GM12873 (cell line): Measurements from ENCODE around the gene ZFC3H1.

Source experiments
- CTCF ChIP-seq: IDR thresholded peaks from 2 replicates; pipeline ENCODE4 v1.5.1; 2012; ENCODE audit warnings: low read depth, mild to moderate bottlenecking, moderate library complexity, low read length, control low read depth; ENCODE audit not compliant: insufficient read depth; ENCODE audit errors: missing control alignments

ZFC3H1 gene

GRCh38 chr12:71584356-71584755 is 79.3 kb downstream of the ZFC3H1 start:
- no peak for TF ChIP-seq CTCF

DNA sequence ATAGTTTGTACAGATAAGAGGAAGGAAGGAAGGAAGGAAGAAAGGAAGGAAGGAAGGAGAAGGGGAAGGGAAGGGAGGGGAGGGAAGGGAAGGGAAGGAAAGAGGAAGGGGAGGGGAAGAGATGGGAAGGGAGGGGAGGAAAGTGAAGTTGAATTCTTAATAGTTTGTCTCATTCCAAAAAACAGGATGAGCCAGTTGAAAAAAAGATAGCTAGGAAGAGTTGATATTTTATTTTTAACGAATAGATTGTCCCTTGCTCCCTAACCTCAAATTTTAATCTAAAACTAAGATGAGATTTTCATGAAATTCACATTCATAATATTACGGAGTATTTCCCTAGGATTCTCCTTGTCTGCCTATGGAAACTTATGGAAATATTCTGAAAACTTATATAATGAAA is 80.7 kb downstream of the ZFC3H1 start:
- TF ChIP-seq CTCF: no peak

- TF ChIP-seq CTCF: no peak
These were observed 82.4 kb downstream of the ZFC3H1 start for GRCh38 chr12:71581206-71581605.

DNA sequence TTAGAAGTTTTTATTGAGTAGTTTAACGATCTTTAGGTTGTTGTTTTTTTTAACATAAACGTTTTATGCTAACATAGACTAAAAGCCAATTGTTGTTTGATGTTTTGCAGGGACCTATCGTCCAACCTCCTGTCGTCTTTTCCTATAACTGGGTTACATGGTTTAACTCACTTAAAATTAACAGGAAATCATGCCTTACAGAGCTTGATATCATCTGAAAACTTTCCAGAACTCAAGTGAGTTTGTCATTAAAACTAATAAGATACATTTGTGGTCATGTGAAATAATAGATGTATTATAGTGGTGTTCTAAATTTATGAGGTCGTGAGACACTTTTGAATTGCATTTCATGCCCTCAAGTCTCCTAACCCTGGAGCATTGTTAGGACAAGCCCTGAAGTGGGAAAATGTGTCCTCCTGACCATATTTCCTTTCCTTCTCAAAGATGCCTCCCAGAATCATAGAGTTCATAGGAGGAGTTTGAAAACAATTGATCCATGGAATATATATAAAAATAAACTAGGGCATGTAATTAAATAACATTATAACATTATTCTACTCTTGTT is 84.9 kb downstream of the ZFC3H1 start:
- TF ChIP-seq CTCF: no peak

DNA sequence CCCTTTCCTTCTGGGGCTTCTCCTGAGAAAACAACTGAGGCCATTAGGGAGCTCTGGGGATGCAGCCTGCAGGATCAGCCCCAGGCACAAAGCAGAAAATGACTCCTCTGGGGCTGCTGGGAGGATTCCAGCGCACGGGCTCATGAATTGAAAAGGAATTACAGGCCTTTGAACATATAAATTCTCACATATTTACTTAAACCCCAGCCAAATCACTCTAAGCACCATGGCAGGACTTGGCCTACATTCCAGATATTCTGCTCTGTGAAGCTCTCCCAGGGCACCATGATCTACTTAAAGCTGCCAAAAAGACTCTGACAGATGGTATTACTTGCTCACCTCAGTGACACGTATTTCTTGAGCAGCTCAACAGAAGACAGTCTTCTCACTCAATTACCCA is 87.2 kb downstream of the ZFC3H1 start:
- TF ChIP-seq CTCF: no peak

DNA sequence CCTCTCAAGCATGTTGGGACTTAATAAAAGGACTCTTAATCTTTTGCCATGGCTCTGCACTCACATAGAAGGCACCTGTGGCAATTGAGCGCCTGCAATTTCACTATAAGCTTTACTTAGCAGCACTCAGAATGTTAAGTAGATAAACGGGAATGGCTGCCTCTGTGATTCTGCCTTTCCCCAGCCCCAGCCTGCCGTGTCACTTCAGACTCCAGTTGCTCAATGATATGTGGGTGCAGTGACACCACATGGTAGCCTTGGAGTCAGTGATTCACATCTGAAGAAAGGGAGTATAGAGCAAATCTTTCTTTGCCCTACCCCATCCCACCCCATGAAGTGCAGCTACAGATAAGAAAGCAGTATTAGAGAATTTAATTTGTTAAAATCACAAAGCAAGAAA is 96.1 kb downstream of the ZFC3H1 start:
- no peak for TF ChIP-seq CTCF

GRCh38 chr12:71566655-71567054 is 97.0 kb downstream of the ZFC3H1 start:
- TF ChIP-seq CTCF: no peak
